ENCODE measurements around the gene CDH15.
"Not testable (repeated sequence)": the region's sequence is repeated elsewhere in the genome, so short reads cannot be mapped to it uniquely, and the experiment has no call there.

CDH15 gene

DNA sequence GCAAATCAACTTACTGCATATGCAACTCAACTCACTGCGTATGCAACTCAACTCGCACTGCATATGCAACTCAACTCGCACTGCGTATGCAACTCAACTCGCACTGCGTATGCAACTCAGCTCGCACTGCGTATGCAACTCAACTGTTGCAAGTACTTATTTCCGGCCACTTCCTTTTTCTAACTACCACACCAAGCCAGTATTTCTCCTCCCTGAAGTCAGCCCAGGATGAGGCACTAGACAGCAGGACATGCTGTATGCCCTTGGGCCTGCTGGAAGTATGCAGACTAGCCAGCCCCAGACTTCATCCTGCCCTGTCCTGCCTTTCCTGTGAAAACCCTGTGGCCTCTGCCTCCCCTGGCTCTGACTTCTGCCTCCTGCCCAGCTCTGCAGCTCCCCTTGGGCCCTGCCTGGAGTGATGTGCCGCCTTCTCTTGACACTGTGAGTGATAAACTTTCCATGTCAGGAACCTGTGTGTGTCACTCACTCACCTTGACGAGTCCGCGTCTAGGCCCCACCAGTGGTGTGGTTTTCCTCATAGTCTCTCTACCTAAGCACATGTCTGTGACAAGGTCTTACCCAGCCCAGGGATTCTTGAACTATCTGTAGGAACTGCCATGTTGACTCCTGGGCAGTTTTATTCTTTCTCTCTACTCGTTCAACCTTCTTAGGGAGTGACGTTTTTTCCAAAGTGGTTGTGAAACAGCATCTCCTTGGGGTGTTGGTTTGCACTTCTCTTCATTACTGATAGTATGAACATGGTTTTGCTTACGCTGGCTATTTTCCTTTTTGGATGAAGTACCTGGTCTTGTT is 62.3 kb downstream of the CDH15 start:
- H3K4me3 Mint-ChIP-seq: no peak overlapping the region
- peaks cover 12% of the 10 kb centered on the region for H3K36me3 Mint-ChIP-seq
- H3K27ac Mint-ChIP-seq: no peak overlapping the region
- H3K4me1 Mint-ChIP-seq (ENCODE audit: low read depth): peaks cover 4% of the 10 kb centered on the region
- H3K9me3 Mint-ChIP-seq (ENCODE audit: low read depth): no peaks in the 10 kb centered on the region
- no peaks in the 10 kb centered on the region for H3K27me3 Mint-ChIP-seq

DNA sequence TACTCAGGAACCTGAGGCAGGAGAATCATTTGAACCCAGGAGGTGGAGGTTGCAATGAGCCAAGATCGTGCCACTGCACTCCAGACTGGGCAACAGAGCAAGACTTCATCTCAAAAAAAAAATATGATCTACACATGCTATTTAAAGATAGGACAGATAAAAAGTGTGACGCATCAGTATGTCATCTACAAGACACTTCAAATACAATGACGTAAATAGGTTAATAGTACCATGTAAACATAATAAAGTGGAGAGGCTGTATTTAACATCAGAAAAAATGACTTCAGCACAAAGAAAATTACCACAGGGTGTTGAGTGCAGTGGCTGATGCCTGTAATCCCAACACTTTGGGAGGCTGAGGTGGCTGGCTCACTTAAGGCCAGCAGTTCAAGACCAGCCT is 66.2 kb downstream of the CDH15 start:
- H3K9me3 Mint-ChIP-seq (ENCODE audit: low read depth): no peaks in the 10 kb centered on the region
- peaks cover 7% of the 10 kb centered on the region for H3K36me3 Mint-ChIP-seq
- no peaks in the 10 kb centered on the region for H3K27me3 Mint-ChIP-seq
- no peak overlapping the region for H3K4me3 Mint-ChIP-seq
- H3K4me1 Mint-ChIP-seq (ENCODE audit: low read depth): peaks cover 12% of the 10 kb centered on the region
- H3K27ac Mint-ChIP-seq: no peak overlapping the region

DNA sequence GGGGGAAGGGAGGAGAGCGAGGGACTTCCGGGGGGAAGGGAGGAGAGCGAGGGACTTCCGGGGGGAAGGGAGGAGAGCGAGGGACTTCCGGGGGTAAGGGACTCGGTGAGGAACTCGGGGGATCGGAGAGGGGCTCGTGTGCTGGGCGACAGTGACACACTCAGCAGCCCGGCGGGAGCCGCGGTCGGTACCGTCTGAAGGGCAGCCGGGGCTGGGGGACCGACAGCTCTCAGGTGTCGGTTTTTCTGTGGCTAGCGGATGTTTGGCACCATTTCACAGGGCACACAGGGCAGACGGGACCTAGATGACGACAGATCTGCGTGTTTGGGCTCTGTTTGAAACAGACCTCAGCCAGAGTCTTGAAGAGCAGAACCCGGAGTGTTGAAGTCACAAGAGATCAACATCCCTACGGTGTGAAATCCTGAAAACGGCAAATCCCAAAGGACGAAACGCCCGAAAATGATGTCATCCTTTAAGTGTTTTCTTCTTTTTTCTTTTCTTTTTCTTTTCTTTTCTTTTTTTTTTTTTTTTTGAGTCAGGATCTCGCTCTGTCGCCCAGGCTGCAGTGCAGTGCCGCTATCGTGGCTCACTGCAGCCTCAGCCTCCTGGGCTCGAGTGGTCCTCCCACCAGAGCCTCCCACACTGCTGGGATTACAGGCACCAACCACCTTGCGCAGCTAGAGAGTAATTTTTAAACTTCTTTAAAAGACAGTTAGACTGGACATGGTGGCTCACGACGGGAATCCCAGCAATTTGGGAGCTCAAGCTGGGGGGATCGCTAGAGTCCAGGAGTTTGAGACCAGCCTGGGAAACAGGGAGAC is 69.8 kb downstream of the CDH15 start:
- Mint-ChIP-seq H3K4me3 (peak overlapping the region; percentile 98), H3K4me1 (ENCODE audit: low read depth) (peaks cover 18% of the 10 kb centered on the region), H3K27me3 (no peaks in the 10 kb centered on the region), H3K9me3 (ENCODE audit: low read depth) (no peaks in the 10 kb centered on the region), H3K36me3 (no peaks in the 10 kb centered on the region), H3K27ac (peak overlapping the region; percentile 99)

DNA sequence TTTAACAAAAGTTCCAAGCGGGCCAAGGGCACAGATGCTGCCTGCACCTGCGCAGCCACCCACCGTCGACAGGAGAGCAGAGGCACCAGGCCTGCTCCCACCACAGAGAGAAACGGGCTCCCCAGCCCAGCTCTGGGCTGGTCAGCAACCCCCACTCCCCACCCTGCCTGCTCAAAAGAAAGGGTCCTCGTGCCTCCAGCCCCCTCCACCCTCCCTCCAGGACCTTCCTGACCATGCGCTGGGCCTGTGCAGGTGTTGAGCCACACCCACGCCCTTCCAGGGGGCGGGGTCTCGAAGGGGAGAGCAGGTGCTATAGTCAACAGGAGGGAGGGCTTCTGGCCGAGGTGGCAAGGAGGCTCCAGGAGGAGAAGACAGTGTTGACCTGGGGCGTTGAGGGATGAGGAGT is 71.2 kb downstream of the CDH15 start:
- Mint-ChIP-seq H3K4me3 (peak overlapping the region; percentile 13), H3K27me3 (no peaks in the 10 kb centered on the region), H3K9me3 (ENCODE audit: low read depth) (no peaks in the 10 kb centered on the region), H3K27ac (peak overlapping the region; percentile 34), H3K36me3 (no peaks in the 10 kb centered on the region), H3K4me1 (ENCODE audit: low read depth) (peaks cover 20% of the 10 kb centered on the region)

DNA sequence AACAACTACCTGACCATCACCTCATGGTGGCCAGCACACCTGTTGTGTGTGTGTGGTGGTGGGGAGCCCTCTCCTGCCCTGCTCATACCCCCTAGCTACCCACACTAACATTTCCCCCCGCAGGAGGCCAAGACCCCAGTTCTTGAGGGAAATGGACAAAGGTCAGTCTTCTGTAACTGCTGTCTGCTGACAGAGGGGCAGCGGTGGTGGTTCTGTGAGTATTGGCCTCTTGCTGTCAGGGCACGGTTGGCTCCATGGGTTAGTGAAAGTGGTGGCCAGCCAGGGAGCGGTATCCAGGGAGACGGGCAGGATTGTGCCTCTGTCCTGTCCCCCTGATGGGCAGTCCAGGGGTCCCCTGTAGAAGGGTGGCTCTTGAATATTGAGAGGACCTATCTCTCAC is 72.1 kb downstream of the CDH15 start:
- no peaks in the 10 kb centered on the region for H3K9me3 Mint-ChIP-seq (ENCODE audit: low read depth)
- H3K27ac Mint-ChIP-seq: peak overlapping the region; percentile 34
- H3K4me3 Mint-ChIP-seq: peak overlapping the region; percentile 38
- peaks cover 20% of the 10 kb centered on the region for H3K4me1 Mint-ChIP-seq (ENCODE audit: low read depth)
- H3K36me3 Mint-ChIP-seq: no peaks in the 10 kb centered on the region
- no peaks in the 10 kb centered on the region for H3K27me3 Mint-ChIP-seq

DNA sequence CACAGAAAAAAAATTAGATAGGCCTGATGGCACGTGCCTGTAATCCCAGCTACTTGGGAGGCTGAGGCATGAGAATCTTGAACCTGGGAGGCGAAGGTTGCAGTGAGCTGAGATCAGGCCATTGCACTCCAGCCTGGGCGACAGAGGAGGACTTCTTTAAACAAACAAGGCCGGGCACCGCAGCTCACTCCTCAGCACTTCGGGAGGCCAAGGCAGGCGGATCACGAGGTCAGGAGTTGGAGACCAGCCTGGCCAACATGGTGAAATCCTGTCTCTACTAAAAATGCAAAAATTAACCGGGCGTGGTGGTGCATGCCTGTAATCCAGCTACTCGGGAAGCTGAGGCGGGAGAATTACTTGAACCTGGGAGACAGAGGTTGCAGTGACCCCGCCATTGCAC is 72.7 kb downstream of the CDH15 start:
- H3K27ac Mint-ChIP-seq; H3K9me3 Mint-ChIP-seq (ENCODE audit: low read depth); H3K4me3 Mint-ChIP-seq; H3K36me3 Mint-ChIP-seq; H3K27me3 Mint-ChIP-seq: not testable (repeated sequence)
- peaks cover 20% of the 10 kb centered on the region for H3K4me1 Mint-ChIP-seq (ENCODE audit: low read depth)

DNA sequence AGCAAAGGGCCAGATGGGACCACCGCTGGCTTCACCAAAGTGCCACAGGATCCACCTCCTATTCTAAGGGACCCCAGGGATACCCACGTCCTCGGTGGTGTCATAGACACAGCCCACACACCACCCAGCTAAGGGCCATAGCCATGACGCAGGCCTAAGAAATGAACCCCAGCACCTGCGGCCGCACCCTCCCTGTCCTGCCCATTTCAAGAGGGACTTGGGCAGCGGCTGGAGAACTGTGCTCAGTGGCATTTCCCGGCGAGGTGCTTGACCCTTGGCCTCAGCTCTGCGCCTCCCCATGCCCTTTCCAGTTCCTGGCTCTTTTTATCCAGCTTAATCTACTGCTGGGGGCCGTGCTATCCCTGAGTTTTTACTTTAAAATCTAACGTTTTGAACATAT is 73.2 kb downstream of the CDH15 start:
- H3K4me3 Mint-ChIP-seq: no peak overlapping the region
- H3K36me3 Mint-ChIP-seq: no peaks in the 10 kb centered on the region
- H3K27me3 Mint-ChIP-seq: no peaks in the 10 kb centered on the region
- H3K27ac Mint-ChIP-seq: no peak overlapping the region
- peaks cover 20% of the 10 kb centered on the region for H3K4me1 Mint-ChIP-seq (ENCODE audit: low read depth)
- no peaks in the 10 kb centered on the region for H3K9me3 Mint-ChIP-seq (ENCODE audit: low read depth)

Data from activated naive CD8-positive, alpha-beta T cell (primary cell).